WI38 (cell line): ENCODE results near the gene UGT1A7.
"Not testable (repeated sequence)": the region's sequence is repeated elsewhere in the genome, so short reads cannot be mapped to it uniquely, and the experiment has no call there.

Source experiments
- H3K4me3 ChIP-seq: 2 replicates; pipeline ENCODE4 v1.5.1; 2011; ENCODE audit warnings: low read depth, mild to moderate bottlenecking, control low read depth, low read length
- TF ChIP-seq, protein P1 (sequence below): IDR thresholded peaks from 2 replicates; pipeline ENCODE4 v1.5.1; 2012; ENCODE audit warnings: low read depth, mild to moderate bottlenecking, control low read depth, low read length

The UGT1A7 gene

DNA sequence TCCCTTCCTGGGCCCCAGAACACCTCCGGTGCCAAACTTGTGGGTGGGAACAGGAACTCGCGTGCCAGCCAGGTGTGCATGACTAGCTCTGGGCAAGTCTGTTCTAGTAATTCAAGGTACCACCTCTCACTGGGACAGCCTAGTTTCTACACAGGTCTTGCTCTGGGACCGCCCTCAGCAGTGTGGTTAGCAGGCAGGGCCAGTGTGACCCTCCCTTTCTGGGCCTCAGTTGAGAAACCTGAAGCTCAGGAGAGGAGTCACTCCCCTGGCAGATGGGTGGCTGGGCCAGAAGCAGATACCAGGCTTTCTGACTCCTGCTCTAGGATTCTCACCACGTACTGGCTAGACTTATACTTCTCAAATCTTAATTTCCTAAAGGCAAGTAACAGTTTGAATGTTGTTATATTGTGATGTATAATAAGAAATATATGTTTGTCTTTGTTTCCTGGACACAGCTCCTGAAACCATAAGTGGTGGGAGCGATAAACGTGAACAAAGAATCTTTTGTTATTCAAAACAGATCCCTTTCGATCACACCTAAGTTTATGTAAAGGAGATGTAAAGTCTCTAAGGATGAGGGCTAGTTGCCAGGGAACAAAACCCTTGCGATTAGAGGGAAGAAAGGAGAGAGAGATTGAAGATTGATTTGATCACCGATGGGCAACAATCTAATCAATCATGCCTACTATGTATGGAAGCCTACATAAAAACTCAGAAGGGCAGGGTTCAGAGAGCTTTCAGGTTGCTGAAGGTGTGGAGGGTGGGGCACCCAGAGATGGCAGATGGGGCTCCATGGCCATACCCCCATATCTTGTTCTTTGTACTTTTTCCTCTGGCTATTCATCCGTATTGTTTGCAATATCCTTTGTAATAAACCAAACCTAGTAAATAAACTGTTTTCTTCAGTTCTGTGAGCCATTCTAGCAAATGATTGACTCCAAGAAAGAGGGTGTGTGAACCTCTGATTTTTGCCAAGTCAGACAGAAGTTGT, 10.0 kb downstream of the UGT1A7 start:
- TF ChIP-seq, protein P1, sequence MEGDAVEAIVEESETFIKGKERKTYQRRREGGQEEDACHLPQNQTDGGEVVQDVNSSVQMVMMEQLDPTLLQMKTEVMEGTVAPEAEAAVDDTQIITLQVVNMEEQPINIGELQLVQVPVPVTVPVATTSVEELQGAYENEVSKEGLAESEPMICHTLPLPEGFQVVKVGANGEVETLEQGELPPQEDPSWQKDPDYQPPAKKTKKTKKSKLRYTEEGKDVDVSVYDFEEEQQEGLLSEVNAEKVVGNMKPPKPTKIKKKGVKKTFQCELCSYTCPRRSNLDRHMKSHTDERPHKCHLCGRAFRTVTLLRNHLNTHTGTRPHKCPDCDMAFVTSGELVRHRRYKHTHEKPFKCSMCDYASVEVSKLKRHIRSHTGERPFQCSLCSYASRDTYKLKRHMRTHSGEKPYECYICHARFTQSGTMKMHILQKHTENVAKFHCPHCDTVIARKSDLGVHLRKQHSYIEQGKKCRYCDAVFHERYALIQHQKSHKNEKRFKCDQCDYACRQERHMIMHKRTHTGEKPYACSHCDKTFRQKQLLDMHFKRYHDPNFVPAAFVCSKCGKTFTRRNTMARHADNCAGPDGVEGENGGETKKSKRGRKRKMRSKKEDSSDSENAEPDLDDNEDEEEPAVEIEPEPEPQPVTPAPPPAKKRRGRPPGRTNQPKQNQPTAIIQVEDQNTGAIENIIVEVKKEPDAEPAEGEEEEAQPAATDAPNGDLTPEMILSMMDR, result no peak
- H3K4me3 ChIP-seq, result no peak overlapping the region

DNA sequence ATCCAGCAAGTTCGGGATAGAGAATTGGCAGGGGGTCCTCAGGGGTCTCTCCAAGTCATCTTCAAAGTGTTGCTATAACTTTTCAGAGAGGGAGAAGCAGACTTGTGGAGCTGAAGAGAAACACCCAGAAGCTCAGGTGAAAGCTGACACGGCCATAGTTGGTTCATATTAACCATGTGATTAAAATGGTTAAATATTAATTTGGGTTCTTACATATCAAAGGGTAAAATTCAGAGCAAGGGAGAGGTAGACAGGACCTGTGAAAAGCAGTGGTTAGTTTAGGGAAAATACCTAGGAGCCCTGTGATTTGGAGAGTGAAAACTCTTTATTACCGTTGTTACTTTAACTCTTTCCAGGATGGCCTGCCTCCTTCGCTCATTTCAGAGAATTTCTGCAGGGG, 10.9 kb downstream of the UGT1A7 start, which contains the start of gene UGT1A6:
TSS of gene UGT1A6 (plus strand) at position 243 of the 400 bp plus-strand sequence. CDS start at position 358, 115 bp downstream.
- TF ChIP-seq, protein P1, result no peak
- no peak within 1 kb of the TSS for H3K4me3 ChIP-seq

DNA sequence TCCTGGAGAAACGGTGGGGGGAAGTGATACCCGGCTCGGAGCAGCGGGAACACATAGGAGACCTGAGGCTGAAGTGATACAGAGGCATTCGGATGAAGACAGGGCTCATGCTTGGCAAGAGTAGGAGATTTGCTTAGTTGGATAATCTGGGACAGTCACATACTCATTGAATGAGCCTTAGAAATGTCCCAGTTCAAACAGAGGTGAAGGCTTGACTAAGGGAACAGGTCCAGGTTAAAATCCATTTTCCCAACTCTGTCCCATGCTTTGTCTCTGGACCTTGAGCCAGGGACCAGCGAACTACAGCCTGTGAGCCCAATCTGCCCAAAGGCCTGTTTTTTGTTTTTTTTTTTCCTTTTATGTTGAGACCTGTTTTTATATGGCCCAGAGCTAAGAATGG, 12.3 kb downstream of the UGT1A7 start:
- H3K4me3 ChIP-seq, result no peak overlapping the region
- TF ChIP-seq, protein P1, result no peak

DNA sequence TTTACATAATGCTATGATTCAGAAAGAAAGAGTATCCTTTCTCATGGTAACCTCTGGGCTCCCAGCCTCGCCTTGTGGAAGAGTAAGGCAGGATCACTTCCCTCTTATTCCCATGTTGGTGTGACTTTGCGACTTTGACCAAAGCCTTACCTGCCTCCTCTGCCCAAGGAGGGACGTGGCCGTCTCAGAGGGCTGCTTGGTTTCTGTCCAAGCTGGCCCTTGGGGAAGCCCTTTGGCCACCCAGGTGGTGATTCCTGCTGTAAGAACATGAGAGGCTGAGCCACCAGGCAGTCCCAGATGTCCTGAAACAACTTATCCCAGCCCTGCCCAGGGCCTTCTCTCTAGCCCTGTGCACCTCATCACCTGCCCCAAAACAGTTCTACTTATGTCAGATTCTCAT, 17.0 kb downstream of the UGT1A7 start:
- TF ChIP-seq, protein P1, result no peak
- H3K4me3 ChIP-seq, result no peak overlapping the region

DNA sequence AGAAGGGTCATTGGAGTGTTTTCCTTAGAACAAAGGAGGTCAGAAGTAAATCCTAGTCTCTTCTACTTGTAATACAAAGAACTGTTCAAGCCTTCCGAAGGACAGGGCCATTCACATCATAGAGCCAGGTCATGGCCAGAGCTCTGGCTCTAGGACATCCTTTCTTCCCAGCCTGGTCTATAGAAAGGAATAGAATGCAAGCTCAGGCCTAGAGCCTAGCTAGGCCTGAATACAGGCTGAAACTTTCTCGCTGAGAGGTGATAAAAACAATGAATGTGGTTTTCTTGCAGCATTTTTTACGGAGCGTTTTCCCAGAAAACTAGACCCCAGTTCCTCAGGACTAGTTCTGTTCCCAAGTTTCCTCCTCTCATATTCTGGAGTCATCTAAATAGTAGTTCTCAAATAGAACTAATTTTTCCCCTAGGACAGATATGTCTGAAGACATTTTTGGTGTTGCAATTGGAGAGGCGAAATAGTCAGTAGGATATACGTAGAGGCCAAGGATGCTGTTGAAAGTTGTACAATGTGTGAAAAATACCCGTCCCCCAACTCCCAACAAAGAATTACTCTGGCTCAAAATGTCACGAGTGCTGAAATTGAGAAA, 17.8 kb downstream of the UGT1A7 start:
- H3K4me3 ChIP-seq, result no peak overlapping the region
- TF ChIP-seq, protein P1, result no peak

DNA sequence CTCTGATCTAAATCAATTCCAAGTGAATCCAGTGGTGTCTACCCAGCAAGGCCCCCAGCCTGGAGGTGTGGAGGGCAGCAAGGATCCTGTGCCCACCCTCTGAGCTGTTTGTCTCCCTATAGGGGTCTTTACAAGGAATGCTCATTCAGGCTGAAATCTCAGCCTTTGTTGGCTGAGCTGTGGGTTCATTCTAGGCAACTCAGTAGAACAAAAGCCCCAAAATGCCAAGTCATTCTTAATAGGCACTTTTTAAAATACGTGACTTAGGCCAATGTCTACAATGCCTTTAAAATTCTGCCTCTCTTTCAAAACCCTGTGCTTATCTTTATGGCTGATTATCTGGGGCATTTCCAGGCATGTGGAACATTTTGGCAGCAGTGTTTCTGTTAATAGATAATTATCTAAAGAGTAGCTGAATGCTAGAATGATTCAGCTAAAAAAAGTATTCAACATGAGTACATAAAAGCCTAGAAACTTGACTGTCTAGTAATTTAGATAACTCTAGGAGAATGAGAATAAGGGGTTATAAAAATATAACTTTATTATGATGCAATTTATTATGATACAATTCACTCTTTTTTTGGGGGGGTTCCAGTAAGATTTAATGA, 18.4 kb downstream of the UGT1A7 start:
- H3K4me3 ChIP-seq, result no peak overlapping the region
- TF ChIP-seq, protein P1, result no peak

GRCh38 chr2:233700842-233701241, 19.1 kb downstream of the UGT1A7 start:
- not testable (repeated sequence) for H3K4me3 ChIP-seq
